ENCODE data around the gene RAD51C. TPM values are rescaled to one million over a fixed set of nuclear protein-coding genes. Genes with fewer than 3 reads are reported as not detected.

Gene RAD51C
- total and polyA plus RNA-seq, 2 experiments from 2014 or later: 19.2 to 41.6 TPM

DNA sequence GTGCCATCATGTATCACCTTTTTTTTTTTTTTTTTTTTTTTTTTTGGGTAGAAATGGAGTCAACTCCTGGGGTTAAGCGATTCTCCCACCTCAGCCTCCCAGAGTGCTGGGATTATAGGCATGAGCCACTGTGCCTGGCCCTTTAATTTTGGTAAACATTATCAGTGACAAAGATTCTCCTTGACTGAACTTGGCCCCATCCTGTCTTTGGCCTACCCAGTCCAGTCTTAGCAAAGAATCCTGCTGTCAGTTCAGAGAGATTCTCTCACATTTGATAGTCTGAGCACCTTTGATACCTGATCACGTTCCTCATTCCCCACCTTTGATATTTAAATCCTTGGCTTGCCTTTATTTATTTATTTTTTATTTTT, 11.5 kb downstream of the RAD51C start:
- 97% methylated on average over 2 of the region's 2 CpGs for WGBS (ENCODE audit: low lambda C conversion rate, missing lambda C conversion rate)
- Histone ChIP-seq H4K20me1 (ENCODE audit: insufficient read depth, poor library complexity, severe bottlenecking) (no peaks in the 10 kb centered on the region), H3K27me3 (no peaks in the 10 kb centered on the region), H3K4me3 (no peak overlapping the region), H3K27ac (no peak overlapping the region), H3K4me2 (no peak overlapping the region), H3K36me3 (replicated peaks; ENCODE audit: insufficient read depth, low read depth) (no peaks in the 10 kb centered on the region), H3K9me3 (ENCODE audit: low read depth) (no peaks in the 10 kb centered on the region), H3K9me2 (replicated peaks; ENCODE audit: insufficient read depth) (no peaks in the 10 kb centered on the region), H3K4me1 (ENCODE audit: insufficient read depth) (no peaks in the 10 kb centered on the region), H3K79me2 (no peaks in the 10 kb centered on the region), H2AFZ (no peak overlapping the region)
- DNase-seq (ENCODE audit: low spot score): no peak
- TF ChIP-seq EZH2phosphoT487 (IDR thresholded peaks at IDR 0.05; ENCODE audit: low read depth, severe bottlenecking, unreplicated experiment) (no peak), EZH2 (IDR thresholded peaks at IDR 0.05; ENCODE audit: borderline replicate concordance) (no peak)
- TF ChIP-seq, protein P1, sequence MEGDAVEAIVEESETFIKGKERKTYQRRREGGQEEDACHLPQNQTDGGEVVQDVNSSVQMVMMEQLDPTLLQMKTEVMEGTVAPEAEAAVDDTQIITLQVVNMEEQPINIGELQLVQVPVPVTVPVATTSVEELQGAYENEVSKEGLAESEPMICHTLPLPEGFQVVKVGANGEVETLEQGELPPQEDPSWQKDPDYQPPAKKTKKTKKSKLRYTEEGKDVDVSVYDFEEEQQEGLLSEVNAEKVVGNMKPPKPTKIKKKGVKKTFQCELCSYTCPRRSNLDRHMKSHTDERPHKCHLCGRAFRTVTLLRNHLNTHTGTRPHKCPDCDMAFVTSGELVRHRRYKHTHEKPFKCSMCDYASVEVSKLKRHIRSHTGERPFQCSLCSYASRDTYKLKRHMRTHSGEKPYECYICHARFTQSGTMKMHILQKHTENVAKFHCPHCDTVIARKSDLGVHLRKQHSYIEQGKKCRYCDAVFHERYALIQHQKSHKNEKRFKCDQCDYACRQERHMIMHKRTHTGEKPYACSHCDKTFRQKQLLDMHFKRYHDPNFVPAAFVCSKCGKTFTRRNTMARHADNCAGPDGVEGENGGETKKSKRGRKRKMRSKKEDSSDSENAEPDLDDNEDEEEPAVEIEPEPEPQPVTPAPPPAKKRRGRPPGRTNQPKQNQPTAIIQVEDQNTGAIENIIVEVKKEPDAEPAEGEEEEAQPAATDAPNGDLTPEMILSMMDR (IDR thresholded peaks at IDR 0.05; ENCODE audit: poor library complexity): no peak

DNA sequence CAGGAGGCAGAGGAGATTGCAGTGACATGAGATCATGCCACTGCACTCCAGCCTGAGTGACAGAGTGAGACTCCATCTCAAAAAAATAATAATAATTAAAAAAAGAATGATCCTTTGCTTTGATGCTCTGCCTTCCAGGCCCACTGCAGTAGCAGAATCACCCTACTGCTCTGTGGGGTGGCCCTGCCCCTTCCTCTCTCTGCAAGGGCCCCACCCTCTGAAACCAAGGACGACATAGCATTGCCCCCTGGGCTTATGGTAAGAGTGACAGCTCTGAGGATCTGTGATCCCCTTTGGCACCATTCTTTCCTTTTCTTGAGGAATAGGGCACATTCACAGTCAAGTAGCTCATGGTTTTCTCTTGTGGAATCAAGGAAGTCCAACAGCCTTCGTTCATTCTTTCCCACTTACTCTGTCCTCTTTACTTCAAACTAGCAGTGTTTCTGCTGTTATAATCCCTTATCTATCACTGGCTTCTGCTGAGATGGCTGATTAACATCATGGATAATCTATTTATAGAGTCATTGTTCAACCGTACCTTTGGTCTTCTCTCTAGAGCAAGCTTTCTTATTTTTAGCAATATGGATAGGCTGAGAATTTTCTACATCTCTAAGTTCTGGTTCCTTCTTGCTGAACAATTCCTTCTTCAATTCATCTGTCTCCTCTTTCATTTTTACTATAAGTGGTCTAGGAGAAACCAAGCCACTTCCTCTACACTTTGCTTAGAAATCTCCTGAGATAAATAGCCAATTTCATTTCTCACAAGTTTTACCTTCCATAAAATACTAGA, 14.1 kb downstream of the RAD51C start:
- Histone ChIP-seq H3K27ac (no peak overlapping the region), H3K9me3 (ENCODE audit: low read depth) (no peaks in the 10 kb centered on the region), H3K79me2 (no peaks in the 10 kb centered on the region), H3K36me3 (replicated peaks; ENCODE audit: insufficient read depth, low read depth) (no peaks in the 10 kb centered on the region), H3K4me1 (ENCODE audit: insufficient read depth) (no peaks in the 10 kb centered on the region), H2AFZ (no peak overlapping the region), H4K20me1 (ENCODE audit: insufficient read depth, poor library complexity, severe bottlenecking) (no peaks in the 10 kb centered on the region), H3K4me2 (no peak overlapping the region), H3K27me3 (no peaks in the 10 kb centered on the region), H3K9me2 (replicated peaks; ENCODE audit: insufficient read depth) (no peaks in the 10 kb centered on the region), H3K4me3 (no peak overlapping the region)
- WGBS (ENCODE audit: low lambda C conversion rate, missing lambda C conversion rate): 78% methylated on average over 3 of the region's 3 CpGs
- DNase-seq (ENCODE audit: low spot score): no peak
- no peak for TF ChIP-seq EZH2 (IDR thresholded peaks at IDR 0.05; ENCODE audit: borderline replicate concordance)
- TF ChIP-seq, protein P1 (IDR thresholded peaks at IDR 0.05; ENCODE audit: poor library complexity): no peak
- no peak for TF ChIP-seq EZH2phosphoT487 (IDR thresholded peaks at IDR 0.05; ENCODE audit: low read depth, severe bottlenecking, unreplicated experiment)

DNA sequence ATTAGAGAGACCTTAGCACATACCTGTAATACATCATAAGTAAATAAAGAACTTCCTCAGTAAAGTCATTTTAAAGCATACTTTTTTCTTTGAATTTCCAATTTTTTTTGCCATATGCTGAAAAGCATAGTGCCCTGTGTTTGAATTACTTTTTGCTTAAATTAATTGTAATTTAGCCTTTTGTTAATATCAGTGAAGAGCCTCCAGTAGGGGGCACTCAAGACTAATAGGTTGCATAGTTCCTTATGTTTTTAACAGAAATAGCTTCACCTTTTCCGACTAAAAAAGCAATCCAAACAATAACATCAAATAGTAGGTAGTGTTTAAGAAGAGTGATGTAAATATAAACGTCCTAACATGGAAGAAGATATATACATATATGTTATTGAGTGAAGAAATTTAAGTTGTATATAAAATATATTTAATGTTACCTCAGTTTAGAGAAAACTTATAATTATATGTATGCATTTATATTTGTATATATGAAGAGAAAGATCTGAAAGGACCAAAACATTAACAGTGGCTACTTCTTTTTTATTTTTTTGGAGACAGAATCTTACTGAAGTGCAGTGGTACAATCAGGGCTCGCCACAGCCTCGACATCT, 18.6 kb downstream of the RAD51C start:
- 53% methylated on average over 4 of the region's 4 CpGs for WGBS (ENCODE audit: low lambda C conversion rate, missing lambda C conversion rate)
- no peaks in the 10 kb centered on the region for H3K27me3 ChIP-seq
- H2AFZ ChIP-seq: no peak overlapping the region
- no peaks in the 10 kb centered on the region for H3K79me2 ChIP-seq
- no peaks in the 10 kb centered on the region for H3K36me3 ChIP-seq (replicated peaks; ENCODE audit: insufficient read depth, low read depth)
- no peak overlapping the region for H3K27ac ChIP-seq
- no peaks in the 10 kb centered on the region for H3K9me2 ChIP-seq (replicated peaks; ENCODE audit: insufficient read depth)
- H3K4me2 ChIP-seq: no peak overlapping the region
- H4K20me1 ChIP-seq (ENCODE audit: insufficient read depth, poor library complexity, severe bottlenecking): no peaks in the 10 kb centered on the region
- H3K9me3 ChIP-seq (ENCODE audit: low read depth): no peaks in the 10 kb centered on the region
- TF ChIP-seq EZH2phosphoT487 (IDR thresholded peaks at IDR 0.05; ENCODE audit: low read depth, severe bottlenecking, unreplicated experiment): no peak
- TF ChIP-seq, protein P1 (IDR thresholded peaks at IDR 0.05; ENCODE audit: poor library complexity): peak; percentile 80
- H3K4me1 ChIP-seq (ENCODE audit: insufficient read depth): no peaks in the 10 kb centered on the region
- H3K4me3 ChIP-seq: no peak overlapping the region
- peak; percentile 85 for DNase-seq (ENCODE audit: low spot score)

All from hepatocyte (in vitro differentiated cells).